Measurements from ENCODE around the gene HDAC4. TPM values are rescaled to one million over a fixed set of nuclear protein-coding genes. Genes with fewer than 3 reads are reported as not detected.

Gene HDAC4
- total RNA-seq, 4 donors from 2014 or later, result 24.8 to 82.9 (median 41.3) TPM

DNA sequence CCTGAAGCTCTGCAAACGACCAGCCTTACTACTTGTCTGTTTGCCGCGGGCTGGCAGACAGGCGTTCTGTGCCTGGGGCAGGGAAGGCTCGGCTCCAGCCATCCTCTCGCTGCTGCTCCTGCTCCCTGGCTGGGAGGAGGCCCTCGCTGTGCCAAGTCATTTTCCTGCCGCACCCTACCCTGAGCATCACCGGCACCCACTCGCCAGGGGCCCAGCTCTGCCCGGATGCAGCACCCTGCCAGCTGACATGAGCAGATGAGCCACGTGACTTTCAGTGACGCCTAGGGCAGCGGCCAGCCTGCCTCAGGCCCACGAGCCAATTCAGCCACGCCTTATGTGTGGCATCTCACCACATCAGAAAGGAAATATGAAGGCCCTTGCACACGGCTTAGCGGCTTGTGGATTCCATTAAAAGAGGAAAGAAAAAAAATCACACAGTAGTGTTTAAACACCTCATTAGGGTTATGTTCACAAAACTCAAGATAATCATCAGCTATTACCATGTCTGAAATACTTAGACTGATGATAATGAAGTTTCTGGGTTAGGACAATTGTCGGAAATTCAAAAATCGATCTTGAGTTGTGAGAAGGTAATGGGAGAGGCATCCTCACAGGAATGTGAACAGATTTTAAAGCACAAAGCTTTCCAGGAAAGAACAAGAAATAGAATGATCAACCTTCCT, 302.4 kb downstream of the HDAC4 start:
- TF ChIP-seq, protein P1, sequence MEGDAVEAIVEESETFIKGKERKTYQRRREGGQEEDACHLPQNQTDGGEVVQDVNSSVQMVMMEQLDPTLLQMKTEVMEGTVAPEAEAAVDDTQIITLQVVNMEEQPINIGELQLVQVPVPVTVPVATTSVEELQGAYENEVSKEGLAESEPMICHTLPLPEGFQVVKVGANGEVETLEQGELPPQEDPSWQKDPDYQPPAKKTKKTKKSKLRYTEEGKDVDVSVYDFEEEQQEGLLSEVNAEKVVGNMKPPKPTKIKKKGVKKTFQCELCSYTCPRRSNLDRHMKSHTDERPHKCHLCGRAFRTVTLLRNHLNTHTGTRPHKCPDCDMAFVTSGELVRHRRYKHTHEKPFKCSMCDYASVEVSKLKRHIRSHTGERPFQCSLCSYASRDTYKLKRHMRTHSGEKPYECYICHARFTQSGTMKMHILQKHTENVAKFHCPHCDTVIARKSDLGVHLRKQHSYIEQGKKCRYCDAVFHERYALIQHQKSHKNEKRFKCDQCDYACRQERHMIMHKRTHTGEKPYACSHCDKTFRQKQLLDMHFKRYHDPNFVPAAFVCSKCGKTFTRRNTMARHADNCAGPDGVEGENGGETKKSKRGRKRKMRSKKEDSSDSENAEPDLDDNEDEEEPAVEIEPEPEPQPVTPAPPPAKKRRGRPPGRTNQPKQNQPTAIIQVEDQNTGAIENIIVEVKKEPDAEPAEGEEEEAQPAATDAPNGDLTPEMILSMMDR (IDR thresholded peaks at IDR 0.05; ENCODE audit: low read depth), result no peak

DNA sequence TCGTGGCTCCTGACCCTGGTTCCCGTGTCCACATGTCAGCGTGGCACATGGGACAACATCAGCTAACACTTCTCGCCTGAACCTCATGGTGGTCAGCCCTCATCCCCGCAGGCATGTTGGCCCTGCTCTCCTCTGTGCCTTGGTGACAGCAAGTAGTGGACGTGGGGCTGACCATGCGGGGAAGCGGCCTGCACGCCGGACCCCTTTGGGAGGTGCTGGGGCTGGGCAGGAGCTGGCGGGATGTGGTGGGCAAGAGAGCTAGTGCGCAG, 303.5 kb downstream of the HDAC4 start:
- TF ChIP-seq, protein P1 (IDR thresholded peaks at IDR 0.05; ENCODE audit: low read depth), result no peak

DNA sequence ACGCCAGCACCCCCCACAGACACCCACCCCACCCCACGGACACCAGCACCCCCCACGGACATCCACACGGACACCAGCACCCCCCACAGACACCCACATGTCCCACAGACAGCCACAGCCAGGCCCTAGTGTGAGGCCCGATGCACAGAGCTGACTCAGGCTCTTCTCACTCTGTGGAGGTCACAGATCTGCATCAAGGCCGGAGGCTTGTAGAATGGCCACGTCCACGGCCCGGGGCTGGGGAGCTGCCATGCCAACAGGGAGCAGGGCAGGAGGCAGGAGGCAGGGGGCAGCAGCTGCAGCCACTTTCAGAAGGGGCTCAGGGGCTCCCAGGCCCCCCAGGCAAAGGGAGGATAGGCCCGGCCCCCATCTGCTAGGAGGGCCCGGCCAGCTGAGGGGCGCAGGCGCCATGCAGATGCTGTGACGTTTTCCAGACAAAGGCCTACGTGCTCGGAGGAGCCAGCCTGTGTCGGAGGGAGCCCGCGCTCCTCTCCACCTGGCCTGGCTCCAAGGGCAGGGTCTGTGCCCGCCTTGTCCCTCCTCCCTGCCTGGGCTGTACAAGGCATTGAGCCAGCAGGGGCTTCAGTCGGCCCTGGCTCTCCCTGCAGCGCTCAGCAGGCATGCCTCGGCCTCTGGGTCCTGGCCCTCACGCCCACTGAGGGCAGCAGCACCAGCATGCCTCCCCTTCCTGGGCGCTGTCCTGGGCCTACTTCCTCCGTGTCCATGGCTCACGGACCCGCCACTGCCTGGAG, 304.0 kb downstream of the HDAC4 start:
- TF ChIP-seq, protein P1 (IDR thresholded peaks at IDR 0.05; ENCODE audit: low read depth), result no peak

DNA sequence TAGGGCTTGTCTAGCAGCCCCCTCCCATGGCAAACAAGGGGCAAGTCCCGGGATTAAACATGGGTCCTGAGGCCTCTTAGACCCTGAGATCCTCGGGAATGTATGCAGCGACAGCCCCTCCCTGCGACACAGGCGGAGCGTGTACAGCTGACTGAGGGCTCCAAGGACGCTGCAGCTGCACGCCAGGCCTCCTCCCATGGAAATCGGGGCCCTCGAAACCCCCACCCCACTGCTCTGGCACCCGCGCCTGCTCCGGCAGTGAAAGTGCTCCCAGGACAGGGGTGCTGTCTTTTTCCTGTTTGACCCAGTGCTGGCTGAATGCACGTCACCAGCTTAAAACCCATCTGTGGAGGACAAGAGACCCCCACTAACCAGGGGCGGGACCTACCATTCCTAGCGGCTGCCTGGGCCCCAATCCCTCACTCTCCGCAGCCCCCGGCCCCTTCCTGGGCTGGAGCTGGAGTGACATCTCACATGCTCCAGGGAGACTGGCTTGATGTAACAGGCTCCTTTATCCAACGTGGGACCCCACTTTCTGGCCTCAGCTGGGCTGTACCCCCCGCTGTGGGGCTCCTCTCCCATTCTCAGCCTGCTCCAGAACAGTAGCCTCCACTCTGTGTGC, 305.2 kb downstream of the HDAC4 start:
- TF ChIP-seq, protein P1 (IDR thresholded peaks at IDR 0.05; ENCODE audit: low read depth), result no peak

DNA sequence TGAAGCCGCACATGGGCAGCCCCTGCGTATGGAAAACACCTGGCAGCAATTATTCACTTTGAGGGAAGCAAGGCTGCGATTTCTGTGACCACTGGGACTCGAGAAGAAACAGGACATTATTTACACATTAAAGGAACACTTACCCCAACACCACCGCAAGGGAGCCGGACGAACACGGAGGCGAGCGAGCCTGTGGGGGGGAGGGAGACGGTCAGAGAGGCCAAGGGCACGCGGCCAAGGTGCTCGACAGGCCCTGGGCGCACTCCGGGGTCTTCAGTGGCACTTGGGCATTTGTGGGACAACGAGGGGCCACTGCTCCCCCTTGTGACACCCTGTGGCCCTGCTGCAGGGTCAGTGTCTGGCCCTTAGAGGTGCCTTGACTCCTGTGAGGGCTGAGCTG, 306.0 kb downstream of the HDAC4 start:
- TF ChIP-seq, protein P1 (IDR thresholded peaks at IDR 0.05; ENCODE audit: low read depth), result no peak

DNA sequence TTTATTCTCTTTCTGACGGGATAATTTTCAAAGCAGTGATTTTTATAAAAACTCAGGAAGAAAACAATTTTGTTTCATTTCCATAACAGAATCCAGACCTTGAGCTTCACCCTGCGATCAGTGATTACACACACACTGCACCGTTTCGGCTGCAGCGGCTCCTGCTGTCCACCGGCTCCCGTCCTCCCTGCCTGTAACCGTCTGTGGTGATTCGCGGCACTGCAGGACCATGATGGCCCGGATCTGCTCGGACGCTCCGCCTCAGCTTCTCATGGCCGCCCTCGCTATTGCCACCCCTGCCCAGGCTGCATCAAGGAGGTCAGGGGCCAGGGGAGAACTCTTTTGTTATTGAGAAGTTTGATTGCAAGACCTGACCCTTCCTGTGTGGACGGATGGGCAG, 306.9 kb downstream of the HDAC4 start:
- TF ChIP-seq, protein P1 (IDR thresholded peaks at IDR 0.05; ENCODE audit: low read depth), result no peak

DNA sequence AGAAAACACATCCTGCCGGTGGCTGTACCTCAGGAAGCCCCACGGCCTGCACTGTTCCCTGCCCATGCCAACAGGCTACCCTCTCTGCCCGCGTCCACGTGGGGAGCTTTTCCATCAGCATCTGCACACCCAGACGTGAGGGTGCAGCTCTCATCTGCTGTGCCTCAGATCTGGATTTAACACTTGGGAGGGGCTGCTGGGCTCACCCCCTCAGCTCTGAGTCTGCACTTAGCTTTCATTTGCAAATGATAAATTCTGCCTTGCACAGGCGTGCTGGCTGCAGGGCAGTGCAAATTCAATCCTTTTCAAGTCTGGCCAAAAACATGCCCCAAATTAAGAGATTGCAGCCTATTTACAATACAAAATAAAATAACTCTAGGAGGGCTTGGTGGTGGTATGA, 307.3 kb downstream of the HDAC4 start:
- TF ChIP-seq, protein P1 (IDR thresholded peaks at IDR 0.05; ENCODE audit: low read depth), result no peak

All from subcutaneous adipose tissue (tissue), 4 donors.